GM21360 (cell line): ENCODE results near the gene COBLL1.
"Not testable (repeated sequence)": the region's sequence is repeated elsewhere in the genome, so short reads cannot be mapped to it uniquely, and the experiment has no call there.

ENCODE experiments used
- ATAC-seq: cut with Tn5 transposase; IDR thresholded peaks from one replicate; pipeline ENCODE4 v1.9.1; 2021; ENCODE audit warnings: mild to moderate bottlenecking, moderate library complexity; ENCODE audit not compliant: unreplicated experiment

The COBLL1 gene, protein sequence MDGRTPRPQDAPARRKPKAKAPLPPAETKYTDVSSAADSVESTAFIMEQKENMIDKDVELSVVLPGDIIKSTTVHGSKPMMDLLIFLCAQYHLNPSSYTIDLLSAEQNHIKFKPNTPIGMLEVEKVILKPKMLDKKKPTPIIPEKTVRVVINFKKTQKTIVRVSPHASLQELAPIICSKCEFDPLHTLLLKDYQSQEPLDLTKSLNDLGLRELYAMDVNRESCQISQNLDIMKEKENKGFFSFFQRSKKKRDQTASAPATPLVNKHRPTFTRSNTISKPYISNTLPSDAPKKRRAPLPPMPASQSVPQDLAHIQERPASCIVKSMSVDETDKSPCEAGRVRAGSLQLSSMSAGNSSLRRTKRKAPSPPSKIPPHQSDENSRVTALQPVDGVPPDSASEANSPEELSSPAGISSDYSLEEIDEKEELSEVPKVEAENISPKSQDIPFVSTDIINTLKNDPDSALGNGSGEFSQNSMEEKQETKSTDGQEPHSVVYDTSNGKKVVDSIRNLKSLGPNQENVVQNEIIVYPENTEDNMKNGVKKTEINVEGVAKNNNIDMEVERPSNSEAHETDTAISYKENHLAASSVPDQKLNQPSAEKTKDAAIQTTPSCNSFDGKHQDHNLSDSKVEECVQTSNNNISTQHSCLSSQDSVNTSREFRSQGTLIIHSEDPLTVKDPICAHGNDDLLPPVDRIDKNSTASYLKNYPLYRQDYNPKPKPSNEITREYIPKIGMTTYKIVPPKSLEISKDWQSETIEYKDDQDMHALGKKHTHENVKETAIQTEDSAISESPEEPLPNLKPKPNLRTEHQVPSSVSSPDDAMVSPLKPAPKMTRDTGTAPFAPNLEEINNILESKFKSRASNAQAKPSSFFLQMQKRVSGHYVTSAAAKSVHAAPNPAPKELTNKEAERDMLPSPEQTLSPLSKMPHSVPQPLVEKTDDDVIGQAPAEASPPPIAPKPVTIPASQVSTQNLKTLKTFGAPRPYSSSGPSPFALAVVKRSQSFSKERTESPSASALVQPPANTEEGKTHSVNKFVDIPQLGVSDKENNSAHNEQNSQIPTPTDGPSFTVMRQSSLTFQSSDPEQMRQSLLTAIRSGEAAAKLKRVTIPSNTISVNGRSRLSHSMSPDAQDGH

DNA sequence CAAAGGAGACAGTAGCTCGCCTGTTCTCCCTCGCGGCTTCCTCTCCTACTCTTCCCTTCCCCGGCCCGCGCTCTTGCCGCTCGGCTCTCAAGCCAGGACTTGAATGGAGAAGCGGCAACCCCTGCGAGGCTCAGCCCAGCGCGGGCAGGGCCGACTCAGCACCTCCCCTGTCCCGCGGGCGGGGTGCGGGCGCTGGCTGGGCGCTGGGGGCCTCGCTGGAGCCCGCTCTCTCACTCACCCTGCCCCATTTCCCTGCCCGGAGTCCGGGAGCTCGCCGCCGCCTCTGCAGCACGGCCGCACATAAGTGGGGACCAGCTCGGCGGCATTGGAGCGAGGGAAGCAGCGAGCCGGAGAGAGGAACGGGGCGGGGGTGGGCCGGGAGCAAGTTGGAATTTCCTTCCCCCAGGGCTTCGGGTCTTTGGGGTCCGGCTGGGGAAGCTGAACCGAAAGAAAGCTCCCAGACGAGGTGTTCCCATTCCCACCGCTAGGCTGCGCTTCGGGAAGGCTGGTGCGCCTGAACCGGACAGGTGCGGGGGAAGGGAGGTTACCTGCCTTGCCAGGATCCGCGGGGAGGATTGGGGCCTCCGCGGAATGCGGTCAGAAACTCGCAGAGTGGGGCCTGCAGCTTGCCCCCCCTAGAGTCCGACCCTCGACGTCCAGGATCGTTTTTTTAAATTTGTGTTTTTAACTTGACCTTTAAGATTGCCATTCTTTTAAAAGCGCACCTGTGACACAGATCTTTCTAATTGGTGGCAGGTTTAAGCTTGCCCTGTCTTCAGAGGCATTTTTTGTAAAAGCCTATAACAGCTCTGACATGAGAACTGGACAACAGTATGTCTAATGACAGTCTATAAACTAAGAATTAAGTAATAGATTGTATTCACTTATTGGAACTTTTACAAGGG, at the start of gene COBLL1:
TSS of gene COBLL1 (minus strand) at position 105 of the 905 bp plus-strand sequence. CDS start 627 bp downstream, outside the sequence.
- ATAC-seq: peak; percentile 65

DNA sequence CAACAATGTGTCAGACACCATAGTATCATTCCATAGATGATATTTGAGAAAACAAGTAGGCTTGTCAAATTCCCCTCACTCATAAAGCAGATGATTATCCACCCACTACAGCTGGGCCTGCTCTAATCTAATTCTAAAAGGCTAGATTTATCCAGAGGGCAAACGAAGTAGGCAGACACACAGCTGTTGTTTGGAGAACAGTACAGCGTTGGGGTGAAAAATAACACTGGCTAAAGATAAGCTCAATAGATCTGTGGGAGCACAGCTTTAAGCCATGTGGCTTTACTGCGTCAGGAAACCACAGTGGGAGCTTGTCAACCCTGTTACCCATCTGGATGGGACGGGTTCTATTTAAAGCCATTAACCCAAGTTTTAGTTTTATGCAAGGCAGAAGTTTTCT, 48.9 kb upstream of the COBLL1 start:
- ATAC-seq: no peak

DNA sequence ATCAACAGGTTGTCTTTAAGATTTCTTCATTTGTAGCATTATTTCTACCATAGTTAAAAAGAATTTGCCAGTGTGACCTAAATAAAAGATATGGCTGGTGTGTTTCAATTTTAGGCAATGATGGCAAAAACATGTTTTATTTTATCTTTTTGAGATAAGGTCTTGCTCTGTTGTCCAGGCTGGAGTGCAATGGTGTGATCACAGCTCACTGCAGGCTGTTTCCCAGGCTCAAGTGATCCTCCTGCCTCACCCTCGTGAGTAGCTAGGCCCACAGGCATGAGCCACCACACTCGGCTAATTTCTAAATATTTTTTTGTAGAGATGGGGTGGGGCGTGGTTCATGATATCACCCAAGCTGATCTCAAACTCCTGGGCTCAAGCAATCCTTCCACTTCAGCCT, 47.0 kb upstream of the COBLL1 start:
- ATAC-seq: no peak

DNA sequence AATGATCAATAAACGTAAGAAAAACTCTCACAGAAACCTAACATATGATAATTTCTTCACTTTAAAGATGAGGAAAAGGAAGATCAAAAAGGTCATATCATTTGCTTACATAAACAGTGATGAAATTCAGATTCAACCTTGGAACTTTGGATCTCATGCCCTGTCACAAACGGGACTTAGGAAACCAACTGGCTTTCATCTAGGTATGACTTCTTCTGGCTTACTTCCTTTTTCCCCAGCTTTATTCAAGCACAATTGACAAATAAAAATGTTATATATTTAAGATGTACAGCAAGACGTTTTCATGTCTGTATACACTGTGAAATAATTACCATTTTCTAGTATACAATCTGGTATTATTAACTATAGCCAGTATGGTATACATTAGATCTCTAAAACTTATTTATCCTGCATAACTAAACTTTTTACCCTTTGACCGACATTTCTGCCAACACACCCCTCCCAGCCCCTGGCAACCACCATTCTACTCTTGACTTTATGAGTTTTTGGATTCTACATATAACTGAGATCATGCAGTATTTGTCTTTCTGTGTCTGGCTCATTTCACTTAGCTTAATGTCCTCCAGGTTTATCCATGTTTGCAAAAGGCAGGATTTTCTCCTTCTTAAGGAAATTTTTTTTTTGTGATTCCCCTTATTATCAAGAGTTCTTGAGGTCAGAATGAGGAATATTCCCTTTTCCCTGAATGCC, 46.0 kb upstream of the COBLL1 start:
- ATAC-seq: no peak

DNA sequence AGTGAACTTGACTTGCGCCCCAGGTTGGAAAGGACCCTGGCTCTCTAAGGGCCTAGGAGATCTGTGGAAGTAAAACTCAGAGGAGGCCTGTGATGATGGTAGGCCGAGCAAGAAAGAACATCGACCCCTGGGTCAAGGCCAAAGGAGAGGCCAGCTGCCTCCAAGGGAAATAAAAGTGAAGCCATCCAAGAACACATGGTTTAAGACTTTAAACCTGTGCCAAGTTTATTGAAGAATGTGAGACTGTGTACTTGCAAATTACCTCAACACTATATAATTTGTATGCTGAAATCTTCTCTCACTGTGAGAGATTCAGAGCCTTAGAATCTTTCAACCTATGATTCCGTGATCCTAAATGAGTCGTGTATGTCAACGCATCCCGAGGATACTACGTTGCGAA, 40.7 kb upstream of the COBLL1 start:
- no peak for ATAC-seq

DNA sequence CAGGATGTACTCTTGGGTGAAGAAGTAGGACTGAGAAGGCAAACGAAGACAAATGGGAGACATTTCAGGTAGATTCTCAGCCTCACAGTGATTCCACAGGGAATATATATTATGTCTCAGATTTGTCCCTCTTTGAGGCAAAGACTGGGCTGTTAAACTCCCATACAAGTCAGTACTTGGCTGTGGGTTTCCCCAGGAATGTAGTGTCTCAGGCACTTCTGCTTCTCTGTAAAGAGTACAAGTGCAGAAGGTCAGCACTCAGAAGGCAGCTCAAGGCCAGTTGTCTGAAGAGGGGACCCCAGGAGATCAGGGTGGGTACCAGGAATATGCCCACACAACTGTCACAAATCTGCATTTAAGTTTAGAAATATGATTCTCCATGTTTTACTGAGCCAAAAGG, 39.9 kb upstream of the COBLL1 start:
- ATAC-seq: no peak

DNA sequence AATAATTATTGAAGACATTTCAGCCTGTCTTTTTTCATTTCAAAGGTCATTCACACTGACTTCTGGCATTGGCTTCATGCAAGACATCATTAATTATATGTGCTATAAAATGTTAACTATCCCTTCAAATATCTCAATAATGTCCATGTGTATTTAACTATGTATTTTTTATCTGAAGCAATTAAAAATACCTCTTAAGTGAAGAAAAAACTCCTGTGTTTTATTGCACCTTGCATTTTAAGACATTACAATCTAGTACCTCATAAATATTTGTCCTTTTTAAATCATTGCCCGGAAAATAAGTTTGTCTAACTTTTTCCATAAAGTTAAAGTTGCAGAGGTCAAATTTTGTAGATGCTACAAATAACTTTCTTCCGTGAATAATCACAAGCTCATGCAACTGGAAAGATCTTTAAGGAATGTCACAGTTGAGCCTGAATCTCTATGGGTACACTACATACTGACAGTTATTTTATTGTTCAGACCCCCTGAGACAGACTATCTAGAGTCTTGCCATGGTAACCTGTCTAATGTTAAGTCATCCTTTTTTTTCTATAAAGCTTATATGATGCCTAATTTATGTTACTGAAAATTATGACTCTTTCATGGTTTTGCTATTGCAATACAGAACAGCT, 38.4 kb upstream of the COBLL1 start:
- ATAC-seq: no peak

DNA sequence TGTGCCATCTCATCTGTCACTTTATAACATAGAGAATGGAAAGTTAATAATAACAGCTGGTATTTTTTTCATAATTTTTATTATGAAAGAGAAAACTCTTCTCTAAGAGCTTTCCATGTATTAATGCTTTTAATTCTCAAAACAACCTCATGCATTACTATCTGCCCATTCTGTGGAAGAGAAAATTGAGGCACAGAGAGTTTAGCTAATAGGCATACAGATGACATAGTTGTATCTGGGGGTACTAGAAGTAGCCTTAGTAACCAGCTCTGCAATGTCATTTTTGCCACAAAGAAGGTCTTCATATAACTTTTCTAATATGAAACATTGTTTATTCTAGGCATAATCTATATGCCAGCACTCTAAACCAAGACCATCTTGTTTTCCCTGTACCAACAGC, 36.3 kb upstream of the COBLL1 start:
- no peak for ATAC-seq

DNA sequence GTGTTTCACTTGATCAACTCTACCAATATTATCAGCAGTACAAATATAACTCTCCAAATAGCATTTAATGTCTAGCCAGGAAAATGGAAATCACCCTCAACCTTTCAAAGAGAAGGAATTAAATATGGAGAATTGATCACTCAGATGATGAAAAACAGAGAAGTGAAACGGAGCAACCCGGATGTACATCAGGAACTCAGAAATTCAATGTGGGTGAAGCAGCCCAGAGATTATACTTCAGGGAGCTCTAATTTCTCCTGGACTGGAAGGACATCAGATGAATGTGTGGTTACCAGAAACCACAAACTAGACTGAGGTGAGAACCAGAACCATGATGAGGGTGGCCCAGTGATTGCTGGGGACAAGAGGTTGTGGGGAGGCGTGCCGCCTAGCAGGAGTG, 35.5 kb upstream of the COBLL1 start:
- ATAC-seq: no peak

DNA sequence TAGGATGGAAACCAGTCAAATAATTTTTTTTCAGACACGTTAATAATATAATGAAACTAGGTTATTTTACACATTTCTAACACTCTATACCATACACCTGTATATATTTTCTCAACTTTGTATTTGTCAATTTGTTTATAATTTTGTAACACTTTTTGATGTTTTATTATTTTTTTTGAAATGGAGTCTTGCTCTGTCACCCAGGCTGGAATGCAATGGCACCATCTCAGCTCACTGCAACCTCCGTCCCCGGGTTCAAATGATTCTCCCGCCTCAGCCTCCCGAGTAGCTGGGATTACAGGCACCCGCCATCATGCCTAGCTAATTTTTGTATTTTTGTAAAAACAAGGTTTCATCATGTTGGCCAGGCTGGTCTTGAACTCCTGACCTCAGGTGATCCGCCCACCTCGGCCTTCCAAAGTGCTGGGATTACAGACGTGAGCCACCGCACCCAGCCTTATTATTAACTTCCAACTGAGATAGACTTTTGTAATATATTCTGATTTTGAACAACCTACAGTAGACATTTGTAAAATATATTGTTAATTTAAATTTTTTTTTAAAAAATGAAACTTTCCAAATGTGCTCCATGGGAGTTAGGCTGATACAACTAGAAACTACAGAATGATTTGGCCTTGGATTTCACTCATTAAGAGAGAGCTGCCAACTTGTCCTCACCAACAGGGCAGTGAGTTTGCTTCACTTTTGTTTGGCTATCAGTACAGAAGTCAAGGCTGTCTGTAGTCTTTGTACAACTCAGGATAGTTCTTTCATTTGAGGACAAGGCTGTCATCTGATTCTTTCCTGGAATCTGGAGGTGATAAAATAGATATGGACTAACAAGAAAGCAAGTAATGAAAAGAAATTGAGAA, 33.9 kb upstream of the COBLL1 start:
- no peak for ATAC-seq

DNA sequence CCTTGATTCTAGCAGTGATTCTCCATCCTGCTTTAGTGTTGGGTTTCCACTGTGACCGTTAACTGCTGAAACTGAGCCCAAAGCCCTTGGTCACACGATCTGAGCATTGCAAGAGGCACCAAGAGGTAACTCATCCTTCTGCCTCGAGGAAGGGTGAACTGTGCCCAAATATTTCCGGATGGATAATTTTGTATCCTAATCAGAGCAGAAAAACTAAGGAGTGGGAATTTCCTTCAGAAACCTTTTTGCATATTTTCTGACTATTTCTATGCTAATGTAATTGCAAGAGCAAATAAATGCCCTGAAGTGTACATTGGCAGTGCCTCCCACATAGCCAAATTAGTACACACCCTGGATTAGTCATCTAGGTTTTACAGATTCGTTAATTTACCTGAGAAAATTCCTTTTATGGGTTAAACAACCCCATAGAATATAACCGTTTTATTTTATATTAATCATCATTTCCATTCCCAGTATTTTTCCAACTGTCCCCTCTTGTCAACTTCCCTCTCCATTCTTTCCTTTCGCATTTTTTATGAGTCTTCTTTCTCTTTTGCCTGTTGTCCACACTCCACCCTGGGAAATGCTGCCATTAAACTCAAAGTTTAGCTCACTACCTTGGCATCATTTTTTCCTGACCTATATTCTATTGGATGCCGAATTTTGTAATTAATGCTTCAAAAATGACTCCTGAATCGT, 31.7 kb upstream of the COBLL1 start:
- ATAC-seq: no peak

DNA sequence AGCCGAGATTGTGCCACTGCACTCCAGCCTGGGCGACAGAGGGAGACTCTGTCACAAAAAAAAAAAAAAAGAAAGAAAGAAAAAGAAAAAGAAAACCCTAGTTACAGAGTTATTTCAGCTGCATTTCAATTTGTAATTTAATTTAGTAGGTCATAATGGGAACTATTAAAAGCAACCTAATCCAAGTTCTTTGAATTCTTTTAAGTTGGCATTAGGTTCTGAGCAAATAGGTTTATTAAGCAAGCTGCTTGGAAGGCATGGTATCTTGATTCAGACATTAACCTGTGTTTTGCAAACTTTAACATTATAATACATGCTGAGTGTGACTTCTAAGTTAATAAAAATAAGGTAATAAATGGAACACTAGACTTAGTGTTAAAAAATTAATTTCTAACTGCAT, 29.8 kb upstream of the COBLL1 start:
- no peak for ATAC-seq

DNA sequence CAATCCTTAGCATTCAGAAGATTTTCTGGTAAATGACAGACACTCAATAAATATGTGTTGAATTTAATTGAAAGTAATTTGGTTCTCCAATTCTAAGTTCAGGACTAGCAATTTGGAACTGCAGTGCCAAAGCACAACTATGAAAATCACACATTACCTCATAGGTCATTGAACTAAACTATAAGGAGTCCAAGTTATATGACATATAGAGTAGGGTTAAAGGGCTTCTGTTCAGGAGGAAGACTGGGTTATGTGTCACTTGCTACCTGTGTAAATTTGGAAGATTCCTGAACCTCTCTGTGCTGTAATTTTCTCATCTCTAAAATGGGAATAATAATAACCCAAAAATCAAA, 27.8 kb upstream of the COBLL1 start:
- ATAC-seq: no peak

DNA sequence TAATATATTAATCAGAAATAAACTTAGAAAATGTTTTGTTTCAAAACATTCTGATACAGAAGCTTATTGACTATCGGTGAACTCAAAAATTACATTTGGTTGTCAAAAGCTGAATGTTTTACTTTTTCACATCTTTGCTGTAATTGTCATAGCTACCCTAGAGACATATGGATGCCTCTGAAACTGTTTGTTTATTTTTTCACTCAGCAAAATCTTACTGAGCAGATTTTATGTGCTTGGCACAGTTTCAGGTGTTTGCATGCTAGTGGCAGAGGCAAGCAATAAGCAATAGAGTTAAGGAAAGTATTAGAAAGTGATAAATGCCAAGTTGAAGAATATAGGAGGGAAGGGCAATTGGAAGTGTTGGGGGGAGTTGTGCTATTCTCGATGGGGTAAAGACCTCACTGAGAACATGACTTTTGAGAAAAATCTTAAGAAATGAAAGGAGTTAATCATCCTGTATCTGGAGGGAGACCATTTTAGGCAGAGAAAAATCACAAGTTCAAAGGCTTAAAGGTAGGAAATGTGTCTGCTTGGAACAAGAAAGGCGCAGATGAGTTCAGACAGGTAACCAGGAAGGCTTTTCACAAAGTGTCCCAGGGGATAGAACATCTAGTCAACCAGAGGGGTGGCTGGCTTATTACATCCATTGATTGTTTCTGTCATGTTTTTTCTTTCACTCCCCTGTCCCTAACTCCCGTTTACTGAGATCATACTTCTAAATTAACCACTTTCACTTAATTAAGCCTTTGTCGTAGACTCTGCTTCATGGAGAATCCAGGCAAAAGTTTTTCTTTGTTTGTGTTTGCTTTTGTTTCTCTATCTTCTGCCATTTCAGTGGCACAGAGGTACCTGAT, 27.2 kb upstream of the COBLL1 start:
- no peak for ATAC-seq

DNA sequence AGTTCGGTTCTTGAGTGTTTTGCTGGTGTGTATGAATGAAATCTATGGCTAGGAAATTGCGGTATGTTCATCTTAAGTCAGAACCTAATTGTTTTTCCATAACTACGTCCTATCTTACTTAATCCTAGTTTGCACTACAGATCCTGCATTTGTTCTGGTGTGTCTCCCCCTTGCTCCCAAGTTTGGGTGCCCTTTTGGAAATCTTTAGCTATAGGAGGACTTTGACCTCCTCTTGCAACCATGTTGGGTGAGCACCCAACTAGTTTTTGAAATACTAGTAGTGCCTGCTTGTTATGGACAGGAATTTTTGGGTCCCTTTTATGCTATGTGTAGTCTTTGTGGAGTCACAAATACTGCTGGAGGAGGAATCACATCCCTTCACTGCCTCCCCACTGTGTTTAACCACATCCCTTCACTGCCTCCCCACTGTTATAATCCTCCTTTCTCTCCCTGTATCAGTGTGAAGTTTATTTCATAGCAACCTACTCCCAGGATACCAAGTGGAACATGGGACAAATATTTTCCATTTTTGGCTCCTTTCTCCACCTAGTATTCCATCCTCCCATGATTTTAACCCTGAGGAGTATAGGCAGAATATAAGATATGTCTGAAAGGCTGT, 26.3 kb upstream of the COBLL1 start:
- no peak for ATAC-seq

DNA sequence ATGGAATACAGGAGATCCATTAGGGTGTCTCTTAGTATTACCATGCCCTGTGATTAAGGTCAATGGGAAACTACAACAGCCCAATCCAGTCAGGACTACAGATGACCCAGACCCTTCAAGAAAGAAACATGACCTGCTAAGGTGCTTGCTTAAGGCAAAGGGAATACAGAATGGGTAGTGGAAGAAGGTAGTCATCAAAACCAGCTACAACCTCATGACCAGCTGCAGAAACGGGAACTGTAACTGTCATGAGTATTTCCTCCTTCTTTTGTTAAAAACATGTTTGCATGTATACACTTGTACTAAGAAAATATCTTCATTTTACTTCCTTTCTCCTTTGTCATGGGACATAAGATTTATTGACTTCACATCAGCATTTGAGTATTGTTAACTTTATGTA, 24.8 kb upstream of the COBLL1 start:
- ATAC-seq: not testable (repeated sequence)

DNA sequence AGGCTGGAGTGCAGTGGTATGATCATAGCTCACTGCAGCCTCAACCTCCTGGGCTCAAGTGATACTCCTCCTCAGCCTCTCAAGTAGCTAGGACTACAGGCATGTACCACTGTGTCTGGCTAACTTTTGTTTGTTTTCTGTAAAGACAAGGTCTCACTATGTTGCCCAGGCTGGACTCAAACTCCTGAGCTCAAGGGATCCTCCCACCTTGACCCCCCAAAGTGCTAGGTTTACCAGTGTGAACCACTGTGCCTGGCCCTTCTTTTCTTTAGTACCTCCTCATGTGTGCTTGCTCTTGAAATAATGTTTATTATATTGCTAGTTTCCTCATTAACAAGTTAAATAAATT, 19.0 kb upstream of the COBLL1 start:
- no peak for ATAC-seq
